ENCODE measurements around the gene PTPRR. TPM values are rescaled to one million over a fixed set of nuclear protein-coding genes. Genes with fewer than 3 reads are reported as not detected.

PTPRR gene, protein sequence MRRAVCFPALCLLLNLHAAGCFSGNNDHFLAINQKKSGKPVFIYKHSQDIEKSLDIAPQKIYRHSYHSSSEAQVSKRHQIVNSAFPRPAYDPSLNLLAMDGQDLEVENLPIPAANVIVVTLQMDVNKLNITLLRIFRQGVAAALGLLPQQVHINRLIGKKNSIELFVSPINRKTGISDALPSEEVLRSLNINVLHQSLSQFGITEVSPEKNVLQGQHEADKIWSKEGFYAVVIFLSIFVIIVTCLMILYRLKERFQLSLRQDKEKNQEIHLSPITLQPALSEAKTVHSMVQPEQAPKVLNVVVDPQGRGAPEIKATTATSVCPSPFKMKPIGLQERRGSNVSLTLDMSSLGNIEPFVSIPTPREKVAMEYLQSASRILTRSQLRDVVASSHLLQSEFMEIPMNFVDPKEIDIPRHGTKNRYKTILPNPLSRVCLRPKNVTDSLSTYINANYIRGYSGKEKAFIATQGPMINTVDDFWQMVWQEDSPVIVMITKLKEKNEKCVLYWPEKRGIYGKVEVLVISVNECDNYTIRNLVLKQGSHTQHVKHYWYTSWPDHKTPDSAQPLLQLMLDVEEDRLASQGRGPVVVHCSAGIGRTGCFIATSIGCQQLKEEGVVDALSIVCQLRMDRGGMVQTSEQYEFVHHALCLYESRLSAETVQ
- 0.08 TPM for polyA plus RNA-seq (2013, experiment 1 of 2; ENCODE audit: insufficient read length)
- polyA plus RNA-seq (2013, experiment 2 of 2; ENCODE audit: insufficient read length) = 0.17 TPM

GRCh38 chr12:70920251-70920851, at the start of gene PTPRR:
TSS of gene PTPRR (minus strand) at chr12:70920738. CDS start at chr12:70920390, 348 bp downstream.
- DNase-seq = no peak

- peak; percentile 16 for DNase-seq
These were observed 46.7 kb upstream of the PTPRR start for GRCh38 chr12:70966996-70967790.

DNA sequence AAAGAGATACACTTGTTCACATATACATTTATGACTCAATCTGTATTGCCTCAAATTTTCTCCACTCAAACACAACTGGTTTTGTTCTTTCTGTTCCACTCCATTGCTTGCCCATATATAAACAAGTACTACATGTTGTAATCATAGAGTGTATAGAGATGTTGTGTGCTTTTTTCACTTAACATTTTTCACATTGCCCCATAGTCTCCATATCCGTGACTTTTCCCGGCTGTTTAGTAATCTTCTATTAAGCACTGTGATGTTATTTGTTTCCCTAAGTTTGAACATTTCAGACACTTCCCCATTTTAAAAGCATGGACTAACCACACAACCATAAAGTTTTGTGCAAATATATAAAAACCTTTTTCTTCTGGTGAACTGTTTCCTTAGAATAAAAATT, 45.5 kb upstream of the PTPRR start:
- no peak for DNase-seq

GRCh38 chr12:70964867-70965510, 44.5 kb upstream of the PTPRR start:
- DNase-seq = no peak

DNA sequence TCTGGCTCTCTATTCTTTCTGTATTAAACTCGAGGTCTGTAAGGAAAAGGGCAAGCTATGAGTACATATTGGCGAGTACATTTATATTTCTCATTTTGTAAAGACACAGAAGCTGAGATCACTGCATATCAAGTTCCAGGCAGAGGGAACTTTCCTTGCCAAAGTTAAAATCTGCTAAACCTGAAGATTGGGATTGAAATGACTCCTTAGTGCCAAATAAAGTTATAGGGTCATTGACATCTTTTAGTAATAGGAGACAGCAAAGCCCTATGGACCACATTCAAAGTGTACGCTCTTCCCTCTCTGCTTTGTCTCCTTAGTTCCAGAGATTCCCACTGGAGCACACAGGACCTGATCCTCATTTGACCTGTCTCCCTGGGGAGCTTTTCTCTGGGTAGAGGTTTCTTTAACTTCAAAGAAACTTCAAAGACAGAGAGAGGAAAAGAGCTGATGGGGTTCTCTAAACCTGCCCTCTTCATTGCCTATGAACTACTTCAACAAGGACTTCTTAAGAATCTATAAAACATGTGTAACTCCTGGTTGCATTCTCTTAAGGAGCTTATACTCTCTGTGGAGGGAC, 42.6 kb upstream of the PTPRR start:
- DNase-seq = no peak

GRCh38 chr12:70962226-70962794, 41.8 kb upstream of the PTPRR start:
- no peak for DNase-seq

- no peak for DNase-seq
These were observed 39.9 kb upstream of the PTPRR start for GRCh38 chr12:70960484-70960883.

GRCh38 chr12:70955415-70955814, 34.9 kb upstream of the PTPRR start:
- DNase-seq = no peak

GRCh38 chr12:70950451-70950850, 29.9 kb upstream of the PTPRR start:
- DNase-seq = no peak

DNA sequence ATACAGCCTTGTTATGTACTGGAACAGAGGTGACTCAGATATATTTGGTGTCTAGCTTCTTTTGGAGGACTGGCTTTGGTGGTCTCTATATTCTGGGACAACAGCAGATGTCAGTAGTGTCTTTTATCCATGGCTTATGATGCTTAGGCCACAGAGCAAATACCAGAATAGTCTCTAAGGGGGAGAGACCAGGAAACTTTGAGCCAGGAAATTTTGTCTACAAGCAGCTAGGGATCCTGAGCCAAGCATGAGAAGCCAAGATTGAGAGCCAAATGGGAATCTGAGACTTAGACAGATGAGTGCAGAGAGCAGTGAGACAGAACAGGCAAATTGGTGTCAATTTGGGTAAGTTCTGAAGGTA, 28.4 kb upstream of the PTPRR start:
- DNase-seq = peak; percentile 15

DNA sequence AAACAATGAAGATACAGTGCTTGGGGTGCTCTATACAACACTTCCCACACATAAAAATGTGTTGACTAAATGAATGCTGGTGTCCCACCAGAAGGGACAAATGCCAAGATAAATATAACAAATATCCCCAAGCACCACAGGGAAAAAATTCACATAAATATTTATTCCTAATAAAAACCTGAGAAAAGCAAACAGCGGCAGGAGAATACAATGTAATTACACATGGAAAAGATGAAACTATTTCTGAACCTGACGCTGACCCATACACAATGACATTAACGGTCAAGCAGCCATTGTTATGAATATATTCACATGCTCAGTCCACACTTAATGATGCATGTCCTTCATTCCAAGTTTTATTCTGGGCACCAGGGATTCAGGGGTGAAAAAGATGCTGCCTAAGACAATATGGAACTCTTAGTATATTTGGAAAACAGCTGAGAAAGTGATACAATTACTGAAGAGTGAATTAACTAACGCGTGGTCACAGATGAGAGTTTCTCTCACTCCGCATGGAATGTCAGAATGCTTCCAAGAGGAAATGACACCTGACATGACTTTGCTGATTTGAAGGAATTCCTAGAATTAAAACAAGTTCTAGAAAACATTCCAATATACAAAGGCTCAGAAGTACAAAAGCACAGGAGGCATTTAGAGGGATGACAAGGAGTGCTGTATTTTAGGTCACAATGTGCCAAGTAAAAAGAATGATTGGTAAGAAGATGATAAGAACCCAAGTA, 27.9 kb upstream of the PTPRR start:
- no peak for DNase-seq

GRCh38 chr12:70936203-70936813, 15.8 kb upstream of the PTPRR start:
- no peak for DNase-seq

- DNase-seq = no peak
These were observed 12.6 kb upstream of the PTPRR start for GRCh38 chr12:70933133-70933532.

- no peak for DNase-seq
These were observed 8.5 kb upstream of the PTPRR start for GRCh38 chr12:70929029-70929428.

DNA sequence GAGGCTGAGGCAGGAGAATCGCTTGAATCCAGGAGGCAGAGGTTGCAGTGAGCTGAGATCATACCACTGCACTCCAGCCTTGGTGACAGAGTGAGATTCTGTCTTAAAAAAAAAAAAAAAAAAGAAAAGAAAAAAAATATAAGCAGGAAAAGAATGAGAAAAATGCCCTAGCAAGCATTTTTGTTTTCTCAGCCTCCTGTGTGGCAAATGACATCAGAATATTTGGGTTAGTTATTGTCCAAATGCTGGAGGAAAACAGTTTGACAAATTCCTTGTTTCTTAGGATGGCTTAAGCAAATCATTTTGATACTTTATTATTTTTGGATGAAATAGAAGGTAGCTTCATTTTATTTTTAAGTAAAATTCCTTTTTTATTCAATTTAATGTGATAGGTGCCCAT, 7.5 kb upstream of the PTPRR start:
- no peak for DNase-seq

DNA sequence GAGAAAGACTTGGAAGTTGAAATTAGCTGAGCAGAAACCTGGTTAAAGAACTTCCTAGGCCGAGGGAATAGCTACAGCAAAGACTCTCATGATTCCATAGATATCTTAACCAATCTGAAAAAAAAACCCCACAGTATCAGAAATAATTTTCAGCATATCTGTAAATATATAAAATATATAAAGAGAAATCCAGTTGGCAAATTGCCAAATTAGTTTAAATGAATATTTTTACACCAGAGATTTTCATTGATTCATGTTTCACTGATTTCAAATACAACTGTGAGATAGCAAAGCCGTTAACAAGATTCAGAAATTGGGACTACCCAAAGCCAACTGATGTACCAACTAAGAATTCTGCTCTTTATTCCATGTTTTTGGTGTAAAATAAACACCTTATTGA, 6.8 kb upstream of the PTPRR start:
- DNase-seq = no peak

DNA sequence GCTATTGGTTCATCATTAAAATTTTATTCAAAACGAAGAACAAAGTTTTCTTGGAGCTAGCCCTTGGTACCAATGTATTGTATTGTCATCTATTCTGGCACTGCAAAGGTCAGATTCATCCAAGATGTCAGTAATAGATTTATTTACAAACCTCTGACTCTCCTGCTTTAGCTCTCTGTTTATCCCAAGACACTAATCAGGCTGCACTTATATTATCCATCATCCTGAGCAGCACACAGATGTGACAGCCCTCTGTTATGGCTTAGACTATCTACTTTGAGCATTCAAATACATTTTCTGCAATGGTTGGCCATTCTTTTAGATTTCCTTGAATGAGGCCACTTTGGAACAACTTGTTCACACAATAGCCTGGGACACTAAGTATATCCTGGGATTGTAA, 5.0 kb upstream of the PTPRR start:
- DNase-seq = no peak

DNA sequence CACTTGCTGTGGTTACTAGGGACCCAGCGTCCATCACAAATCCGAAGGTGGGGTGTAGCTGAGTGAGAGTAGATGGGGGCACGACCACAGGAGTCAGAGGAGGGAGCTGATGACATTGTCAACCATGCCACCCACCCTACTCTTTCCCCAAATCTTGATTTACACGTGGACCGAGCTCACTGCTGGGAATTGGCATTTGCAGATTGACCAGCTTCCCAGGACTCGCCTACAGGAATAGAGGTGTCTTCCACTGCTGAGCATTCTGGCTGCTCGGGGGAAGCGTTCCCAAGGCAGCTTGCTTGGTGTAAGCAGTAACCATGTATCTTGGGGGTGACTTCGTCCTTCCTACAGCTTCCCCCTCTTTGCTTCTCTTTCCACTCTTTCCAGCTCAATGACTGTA, 353 bp upstream of the PTPRR start:
- DNase-seq = no peak

- peak; percentile 14 for DNase-seq
These were observed 922 bp downstream of the PTPRR start for GRCh38 chr12:70919597-70920035.

GRCh38 chr12:70919176-70919575, 1.4 kb downstream of the PTPRR start:
- DNase-seq = no peak

Data from fibroblast of skin of abdomen (primary cell).